K562 (cell line): ENCODE measurements around the gene NBEAL2. TPM values are rescaled to one million over a fixed set of nuclear protein-coding genes. Genes with fewer than 3 reads are reported as not detected.
A peak's percentile ranks its signal among the peaks of the same experiment; 100 is the strongest.

Experiments used
- ATAC-seq: fragments of 200-7000 bp; cut with Tn5 transposase; 3 replicates; pipeline ENCODE4 v1.9.1; 2020; ENCODE audit warnings: moderate library complexity
- BruUV-seq: library from RNA; stranded (reverse); fragments of 400-500 nt; replicated peaks from 2 replicates; lab custom pipeline; 2021; lab: Mats Ljungman, UMichigan
- CTCF ChIA-PET: fragments of 300-600 bp; formaldehyde crosslinking; extraction: SDS; loops from one replicate; lab custom pipeline; 2021; ENCODE audit warnings: low intra/inter-chr PET ratio; lab: Yijun Ruan, JAX
- POLR2A ChIA-PET: fragments of 300-600, 350-650 bp; sonication (Branson Sonifier 250); formaldehyde crosslinking; extraction: SDS; loops from one replicate; lab custom pipeline; 2021; ENCODE audit warnings: antibody characterized with exemption, inconsistent platforms; lab: Yijun Ruan, JAX
- DNase-seq, 4 experiments: peaks; one replicate each; pipeline versions ENCODE4 v3.0.0 to v3.0.0-alpha.2; 2011 to 2018; ENCODE audit warnings: low spot score in 3 of 4, mixed read lengths in 3 of 4; ENCODE audit errors: extremely low read depth in 1 of 4
- FAIRE-seq: peaks from 2 replicates; lab custom pipeline; 2011; peaks lifted over from hg19 to GRCh38; lab: Jason Lieb, UNC
- H2AFZ ChIP-seq: 2 replicates; pipeline ENCODE4 v1.6.0; 2011; ENCODE audit warnings: low read depth, low read length, control low read depth, inconsistent platforms
- H3K27ac ChIP-seq: fragments of 200-600 bp; 3 replicates; pipeline ENCODE4 v1.8.0; 2011; ENCODE audit warnings: low read depth, mild to moderate bottlenecking, control low read depth, inconsistent platforms, low read length, moderate library complexity, mixed read lengths; ENCODE audit errors: extremely low read depth
- H3K27me3 ChIP-seq, 2 experiments: fragments of 300-600 bp in 1 of 2; 2 replicates in 1 of 2; 3 replicates in 1 of 2; pipeline versions ENCODE4 v1.6.0 to v1.8.0; 2011; ENCODE audit warnings: inconsistent platforms in 2 of 2, low read length in 2 of 2, mild to moderate bottlenecking in 1 of 2, mixed read lengths in 1 of 2, moderate library complexity in 1 of 2; ENCODE audit not compliant: control insufficient read depth in 2 of 2, insufficient read depth in 2 of 2
- H3K36me3 ChIP-seq: fragments of 300-600 bp; 3 replicates; pipeline ENCODE4 v1.8.0; 2011; ENCODE audit warnings: mild to moderate bottlenecking, low read length, inconsistent platforms; ENCODE audit not compliant: control insufficient read depth, insufficient read depth
- H3K4me1 ChIP-seq, 2 experiments: fragments of 200-600 bp in 1 of 2; replicated peaks in 1 of 2; 2 replicates in 1 of 2; 3 replicates in 1 of 2; pipeline versions ENCODE4 v1.5.1 to v1.8.0; 2011; ENCODE audit warnings: inconsistent platforms in 2 of 2, low read length in 2 of 2, mild to moderate bottlenecking in 1 of 2, mixed read lengths in 1 of 2, moderate library complexity in 1 of 2; ENCODE audit not compliant: control insufficient read depth in 2 of 2, insufficient read depth in 2 of 2
- H3K4me2 ChIP-seq: 2 replicates; pipeline ENCODE4 v1.6.1; 2011; ENCODE audit warnings: low read length, control low read depth, inconsistent platforms, mixed read lengths; ENCODE audit not compliant: insufficient read depth
- H3K4me3 ChIP-seq: fragments of 200-600 bp; sonication (generic), shearing (Covaris generic); 2 replicates; pipeline ENCODE4 v1.5.1; 2016; ENCODE audit warnings: control low read depth, inconsistent platforms
- H3K79me2 ChIP-seq: fragments of 200-600 bp; 3 replicates; pipeline ENCODE4 v1.8.0; 2011; ENCODE audit warnings: low read length, inconsistent platforms; ENCODE audit not compliant: control insufficient read depth, insufficient read depth
- H3K9ac ChIP-seq, 2 experiments: 2 replicates each; pipeline versions ENCODE4 v1.6.0 to v1.6.1; 2011; ENCODE audit warnings: low read depth in 2 of 2, low read length in 2 of 2, control low read depth in 1 of 2, inconsistent platforms in 1 of 2, mild to moderate bottlenecking in 1 of 2, mixed read lengths in 1 of 2; ENCODE audit not compliant: insufficient read depth in 1 of 2
- H3K9me1 ChIP-seq: one replicate; pipeline ENCODE4 v1.6.0; 2011; ENCODE audit warnings: inconsistent platforms, mild to moderate bottlenecking, low read length, moderate library complexity; ENCODE audit not compliant: control insufficient read depth, insufficient read depth
- H3K9me3 ChIP-seq: replicated peaks from 2 replicates; pipeline ENCODE4 v1.5.1; 2011; ENCODE audit warnings: low read depth, low read length, inconsistent platforms; ENCODE audit not compliant: control insufficient read depth, insufficient read depth
- H4K20me1 ChIP-seq: replicated peaks from 2 replicates; pipeline ENCODE4 v1.6.1; 2011; ENCODE audit warnings: low read length, inconsistent platforms, mixed read lengths; ENCODE audit not compliant: control insufficient read depth, insufficient read depth
- CC2D1A ChIP-seq: fragments of 450-650 bp; IDR thresholded peaks from 2 replicates; pipeline ENCODE4 v1.6.1; 2017; ENCODE audit warnings: mild to moderate bottlenecking
- ESRRA ChIP-seq: fragments of 450-650 bp; IDR thresholded peaks from 2 replicates; pipeline ENCODE4 v1.6.1; 2014; ENCODE audit warnings: low read depth, mild to moderate bottlenecking, moderate library complexity, borderline replicate concordance
- HDAC1 ChIP-seq, 2 experiments: fragments of 450-650 bp; IDR thresholded peaks; 2 replicates each; pipeline ENCODE4 v1.6.1; 2016 to 2017; ENCODE audit warnings: inconsistent platforms in 1 of 2, mild to moderate bottlenecking in 1 of 2, moderate library complexity in 1 of 2
- POLR2G ChIP-seq: fragments of 200-400 bp; formaldehyde crosslinking; IDR thresholded peaks from 2 replicates; pipeline ENCODE4 v1.6.1; 2017; ENCODE audit warnings: low read depth, mild to moderate bottlenecking, antibody characterized with exemption, low read length, moderate library complexity
- RBFOX2 ChIP-seq: fragments of 200-400 bp; formaldehyde crosslinking; IDR thresholded peaks from 2 replicates; pipeline ENCODE4 v1.6.1; 2017; ENCODE audit warnings: low read depth, mild to moderate bottlenecking, low read length, moderate library complexity
- ZNF124 ChIP-seq: sonication (generic); formaldehyde crosslinking; IDR thresholded peaks from 2 replicates; pipeline ENCODE4 v1.8.1; 2022; ENCODE audit warnings: missing genetic modification reagents
- ZNF445 ChIP-seq: fragments of 250-450 bp; sonication (Bioruptor Pico); IDR thresholded peaks from 2 replicates; pipeline ENCODE4 v1.4.0; 2020; ENCODE audit warnings: low read depth, mild to moderate bottlenecking, moderate library complexity
- WGBS: fragments of 100-300 bp; shearing (Covaris generic); methylation state at CpG from one replicate; pipeline ENCODE4 v1.1.6; 2016; ENCODE audit warnings: low coverage, mixed read lengths; ENCODE audit not compliant: insufficient coverage; ENCODE audit errors: missing lambda C conversion rate; 5-methylcytosine and 5-hydroxymethylcytosine counted together
- in situ Hi-C: fragments of 300-500 bp; cut with MboI; formaldehyde crosslinking; loops from 4 replicates; pipeline ENCODE4 v1.15.0; 2018; ENCODE audit warnings: inconsistent platforms, mixed read lengths
- intact Hi-C: fragments of 100-400 bp; cut with micrococcal nuclease; formaldehyde crosslinking; loops from 2 replicates; pipeline ENCODE4 v1.14.2; 2022
- polyA plus RNA-seq, 8 experiments: library from polyadenylated mRNA; depleted of rRNA in 4 of 8; stranded (reverse) in 5 of 8; unstranded in 3 of 8; fragments of >200 nt; fragmentation: Nextera tagmentation in 2 of 8; fragmentation: Illumina TruSeq in 1 of 8; extraction: Ambion mirVana in 2 of 8; extraction: Trizol in 1 of 8; gene quantifications; 2 replicates each; pipeline versions ENCODE4 v1.2.1 to v1.2.3, GENCODE V29; 2011 to 2014; ENCODE audit warnings: inconsistent platforms in 1 of 8, missing spikeins in 1 of 8
- total RNA-seq, 7 experiments: library from RNA; depleted of rRNA in 6 of 7; stranded (reverse); fragments of >200 nt in 6 of 7; fragmentation: Illumina TruSeq in 2 of 7; extraction: Trizol in 2 of 7; gene quantifications; 2 replicates each; pipeline versions ENCODE4 v1.2.1 to v1.2.3, GENCODE V29; 2011 to 2021; ENCODE audit warnings: low replicate concordance in 1 of 7
- TF ChIP-seq, protein P1 (sequence below), 2 experiments: fragments of 450-650 bp; IDR thresholded peaks; 2 replicates each; pipeline ENCODE4 v1.6.1; 2018; ENCODE audit warnings: mild to moderate bottlenecking in 2 of 2, low read depth in 1 of 2; ENCODE audit not compliant: partially characterized antibody in 2 of 2
- TF ChIP-seq, protein P2 (sequence below): sonication (generic); formaldehyde crosslinking; IDR thresholded peaks from 2 replicates; pipeline ENCODE4 v1.8.0; 2022; ENCODE audit warnings: mild to moderate bottlenecking, missing genetic modification reagents
- TF ChIP-seq, protein P3 (sequence below): fragments of 450-650 bp; formaldehyde crosslinking; IDR thresholded peaks from 2 replicates; pipeline ENCODE4 v1.4.0; 2022; ENCODE audit warnings: missing genetic modification characterization
- TF ChIP-seq, protein P4 (sequence below): fragments of 250-450 bp; sonication (Bioruptor Pico); IDR thresholded peaks from 2 replicates; pipeline ENCODE4 v1.6.1; 2021; ENCODE audit warnings: mild to moderate bottlenecking

The NBEAL2 gene
- total and polyA plus RNA-seq, 9 of the 15 experiments (the other 6 are each of a cell fraction or from before 2014, with no cell fraction given): 0.06 to 114 (median 29.6) TPM

DNA sequence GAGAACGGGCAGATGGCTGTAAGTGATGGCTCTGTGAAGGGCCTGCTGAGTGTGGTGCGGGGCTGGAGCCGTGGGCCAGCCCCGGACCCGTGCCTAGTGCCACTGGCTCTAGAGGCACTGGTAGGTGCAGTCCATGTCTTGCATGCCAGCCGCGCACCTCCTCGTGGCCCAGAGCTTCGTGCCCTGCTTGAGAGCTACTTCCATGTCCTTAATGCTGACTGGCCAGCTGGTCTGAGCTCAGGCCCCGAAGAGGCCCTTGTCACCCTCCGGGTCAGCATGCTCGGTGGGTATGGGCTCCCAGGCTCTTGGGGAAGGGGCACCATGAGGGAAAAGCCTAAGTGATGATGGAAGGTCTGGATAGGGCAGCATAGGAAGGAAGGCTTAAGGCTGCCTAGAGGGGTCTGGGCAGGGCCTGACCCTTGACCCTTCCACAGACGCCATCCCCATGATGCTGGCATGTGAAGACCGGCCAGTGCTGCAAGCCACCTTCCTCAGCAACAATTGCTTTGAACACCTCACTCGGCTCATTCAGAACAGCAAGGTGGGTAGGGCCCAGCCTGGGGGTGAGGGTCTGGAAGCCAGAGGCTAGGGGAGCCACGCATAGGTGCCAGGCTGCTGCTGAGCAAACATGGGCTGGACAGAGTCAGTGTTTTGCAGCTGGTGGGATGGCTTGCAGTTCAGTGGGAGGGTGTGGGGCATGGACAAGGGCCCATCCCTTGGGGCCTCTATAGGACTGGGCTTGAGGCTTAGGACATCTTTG, 12.1 kb downstream of the NBEAL2 start:
- no peak for ATAC-seq
- DNase-seq: no peak
- BruUV-seq: no TSS peak
- ChIA-PET CTCF (no interaction called here), POLR2A (interaction anchor here (0.6 to 2.2 kb wide), 7 partner anchors 10 to 62 kb away, joined by 3 to 7 read pairs (median 5); partner anchors contain the start of gene NBEAL2)
- H3K27me3 ChIP-seq: no peaks in the 10 kb centered on the region
- no peak for FAIRE-seq
- intact Hi-C loops: loop anchor here (10.0 kb wide), 1 partner anchor 287 kb away; the partner anchor contains the start of gene TMIE
- H3K9me1 ChIP-seq: peaks cover 5% of the 10 kb centered on the region
- in situ Hi-C loops: no loop called here
- no peak overlapping the region for H3K4me2 ChIP-seq
- H2AFZ ChIP-seq: no peak overlapping the region
- 92% methylated on average over 15 of the region's 16 CpGs for WGBS
- H3K4me1 ChIP-seq: peaks cover 24 to 60% of the 10 kb centered on the region in 2 experiments
- no peak overlapping the region for H3K27ac ChIP-seq
- no peak overlapping the region for H3K4me3 ChIP-seq
- H4K20me1 ChIP-seq: no peaks in the 10 kb centered on the region
- H3K9me3 ChIP-seq: no peaks in the 10 kb centered on the region
- H3K9ac ChIP-seq: peak overlapping the region in 1 of 2 experiments; percentile 24; a peak in 1 of 4 replicates
- peaks cover 79% of the 10 kb centered on the region for H3K36me3 ChIP-seq
- H3K79me2 ChIP-seq: peaks cover 28% of the 10 kb centered on the region
- TF ChIP-seq, protein P1, sequence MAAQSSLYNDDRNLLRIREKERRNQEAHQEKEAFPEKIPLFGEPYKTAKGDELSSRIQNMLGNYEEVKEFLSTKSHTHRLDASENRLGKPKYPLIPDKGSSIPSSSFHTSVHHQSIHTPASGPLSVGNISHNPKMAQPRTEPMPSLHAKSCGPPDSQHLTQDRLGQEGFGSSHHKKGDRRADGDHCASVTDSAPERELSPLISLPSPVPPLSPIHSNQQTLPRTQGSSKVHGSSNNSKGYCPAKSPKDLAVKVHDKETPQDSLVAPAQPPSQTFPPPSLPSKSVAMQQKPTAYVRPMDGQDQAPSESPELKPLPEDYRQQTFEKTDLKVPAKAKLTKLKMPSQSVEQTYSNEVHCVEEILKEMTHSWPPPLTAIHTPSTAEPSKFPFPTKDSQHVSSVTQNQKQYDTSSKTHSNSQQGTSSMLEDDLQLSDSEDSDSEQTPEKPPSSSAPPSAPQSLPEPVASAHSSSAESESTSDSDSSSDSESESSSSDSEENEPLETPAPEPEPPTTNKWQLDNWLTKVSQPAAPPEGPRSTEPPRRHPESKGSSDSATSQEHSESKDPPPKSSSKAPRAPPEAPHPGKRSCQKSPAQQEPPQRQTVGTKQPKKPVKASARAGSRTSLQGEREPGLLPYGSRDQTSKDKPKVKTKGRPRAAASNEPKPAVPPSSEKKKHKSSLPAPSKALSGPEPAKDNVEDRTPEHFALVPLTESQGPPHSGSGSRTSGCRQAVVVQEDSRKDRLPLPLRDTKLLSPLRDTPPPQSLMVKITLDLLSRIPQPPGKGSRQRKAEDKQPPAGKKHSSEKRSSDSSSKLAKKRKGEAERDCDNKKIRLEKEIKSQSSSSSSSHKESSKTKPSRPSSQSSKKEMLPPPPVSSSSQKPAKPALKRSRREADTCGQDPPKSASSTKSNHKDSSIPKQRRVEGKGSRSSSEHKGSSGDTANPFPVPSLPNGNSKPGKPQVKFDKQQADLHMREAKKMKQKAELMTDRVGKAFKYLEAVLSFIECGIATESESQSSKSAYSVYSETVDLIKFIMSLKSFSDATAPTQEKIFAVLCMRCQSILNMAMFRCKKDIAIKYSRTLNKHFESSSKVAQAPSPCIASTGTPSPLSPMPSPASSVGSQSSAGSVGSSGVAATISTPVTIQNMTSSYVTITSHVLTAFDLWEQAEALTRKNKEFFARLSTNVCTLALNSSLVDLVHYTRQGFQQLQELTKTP (IDR thresholded peaks at IDR 0.05; ENCODE audit: low read depth in 1 of 2, partially characterized antibody in 2 of 2): no peak
- TF ChIP-seq ZNF445 (CRISPR knock-in tag) (no peak), POLR2G (peak; percentile 54), HDAC1 (IDR thresholded peaks at IDR 0.05) (no peak), RBFOX2 (peak; percentile 47), CC2D1A (no peak), ESRRA (no peak), ZNF124 (CRISPR knock-in tag) (no peak)
- TF ChIP-seq, protein P2, sequence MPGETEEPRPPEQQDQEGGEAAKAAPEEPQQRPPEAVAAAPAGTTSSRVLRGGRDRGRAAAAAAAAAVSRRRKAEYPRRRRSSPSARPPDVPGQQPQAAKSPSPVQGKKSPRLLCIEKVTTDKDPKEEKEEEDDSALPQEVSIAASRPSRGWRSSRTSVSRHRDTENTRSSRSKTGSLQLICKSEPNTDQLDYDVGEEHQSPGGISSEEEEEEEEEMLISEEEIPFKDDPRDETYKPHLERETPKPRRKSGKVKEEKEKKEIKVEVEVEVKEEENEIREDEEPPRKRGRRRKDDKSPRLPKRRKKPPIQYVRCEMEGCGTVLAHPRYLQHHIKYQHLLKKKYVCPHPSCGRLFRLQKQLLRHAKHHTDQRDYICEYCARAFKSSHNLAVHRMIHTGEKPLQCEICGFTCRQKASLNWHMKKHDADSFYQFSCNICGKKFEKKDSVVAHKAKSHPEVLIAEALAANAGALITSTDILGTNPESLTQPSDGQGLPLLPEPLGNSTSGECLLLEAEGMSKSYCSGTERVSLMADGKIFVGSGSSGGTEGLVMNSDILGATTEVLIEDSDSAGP (CRISPR knock-in tag): 0 out of 2 replicates have a peak, but pooled peaks have one; percentile 18
- TF ChIP-seq, protein P3, sequence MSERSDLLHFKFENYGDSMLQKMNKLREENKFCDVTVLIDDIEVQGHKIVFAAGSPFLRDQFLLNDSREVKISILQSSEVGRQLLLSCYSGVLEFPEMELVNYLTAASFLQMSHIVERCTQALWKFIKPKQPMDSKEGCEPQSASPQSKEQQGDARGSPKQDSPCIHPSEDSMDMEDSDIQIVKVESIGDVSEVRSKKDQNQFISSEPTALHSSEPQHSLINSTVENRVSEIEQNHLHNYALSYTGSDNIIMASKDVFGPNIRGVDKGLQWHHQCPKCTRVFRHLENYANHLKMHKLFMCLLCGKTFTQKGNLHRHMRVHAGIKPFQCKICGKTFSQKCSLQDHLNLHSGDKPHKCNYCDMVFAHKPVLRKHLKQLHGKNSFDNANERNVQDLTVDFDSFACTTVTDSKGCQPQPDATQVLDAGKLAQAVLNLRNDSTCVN (CRISPR knock-in tag): no peak
- TF ChIP-seq, protein P4, sequence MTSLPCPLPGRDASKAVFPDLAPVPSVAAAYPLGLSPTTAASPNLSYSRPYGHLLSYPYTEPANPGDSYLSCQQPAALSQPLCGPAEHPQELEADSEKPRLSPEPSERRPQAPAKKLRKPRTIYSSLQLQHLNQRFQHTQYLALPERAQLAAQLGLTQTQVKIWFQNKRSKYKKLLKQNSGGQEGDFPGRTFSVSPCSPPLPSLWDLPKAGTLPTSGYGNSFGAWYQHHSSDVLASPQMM (CRISPR knock-in tag): no peak
